H1 (cell line): ENCODE data around the gene CABCOCO1. TPM values are rescaled to one million over a fixed set of nuclear protein-coding genes. Genes with fewer than 3 reads are reported as not detected.

Experiments
- CTCF ChIA-PET: fragments of 300-600 bp; sonication (Branson Sonifier 250); formaldehyde crosslinking; loops from one replicate; lab custom pipeline; 2021; ENCODE audit not compliant: partially characterized antibody; lab: Charles Lee
- POLR2A ChIA-PET: fragments of 300-600 bp; sonication (Branson Sonifier 250); formaldehyde crosslinking; loops from one replicate; lab custom pipeline; 2021; ENCODE audit warnings: inconsistent platforms; ENCODE audit not compliant: partially characterized antibody; lab: Charles Lee
- DNase-seq, 2 experiments: peaks; one replicate each; pipeline versions ENCODE4 v3.0.0 to v3.0.0-alpha.2; 2010 to 2022; ENCODE audit warnings: low spot score in 2 of 2, low read depth in 1 of 2, mixed read lengths in 1 of 2
- FAIRE-seq: peaks from 2 replicates; lab custom pipeline; 2011; peaks lifted over from hg19 to GRCh38; lab: Jason Lieb, UNC
- H2AFZ ChIP-seq: 2 replicates; pipeline ENCODE4 v1.8.1; 2012; ENCODE audit warnings: low read length, inconsistent platforms
- H2AK5ac ChIP-seq: 2 replicates; pipeline ENCODE4 v1.6.1; 2013; ENCODE audit warnings: low read depth, low read length
- H2BK120ac ChIP-seq: replicated peaks from 2 replicates; pipeline ENCODE3; 2013; ENCODE audit warnings: low read depth, low read length, inconsistent platforms
- H2BK12ac ChIP-seq: 2 replicates; pipeline ENCODE4 v1.6.1; 2013; ENCODE audit warnings: low read depth, low read length
- H2BK15ac ChIP-seq: 2 replicates; pipeline ENCODE4 v1.6.1; 2013; ENCODE audit warnings: low read length
- H2BK20ac ChIP-seq: 2 replicates; pipeline ENCODE4 v1.6.1; 2013; ENCODE audit warnings: low read length
- H2BK5ac ChIP-seq: 2 replicates; pipeline ENCODE4 v1.6.1; 2013; ENCODE audit warnings: low read depth, low read length
- H3K14ac ChIP-seq: 2 replicates; pipeline ENCODE4 v1.6.1; 2013; ENCODE audit warnings: inconsistent platforms; ENCODE audit not compliant: insufficient read length
- H3K18ac ChIP-seq: 2 replicates; pipeline ENCODE4 v1.6.1; 2013; ENCODE audit warnings: low read length; ENCODE audit errors: extremely low read depth
- H3K23ac ChIP-seq: 2 replicates; pipeline ENCODE4 v1.6.1; 2013; ENCODE audit warnings: inconsistent platforms; ENCODE audit not compliant: insufficient read length
- H3K23me2 ChIP-seq: 2 replicates; pipeline ENCODE4 v1.6.1; 2013; ENCODE audit warnings: low read depth, low read length
- H3K27ac ChIP-seq: 2 replicates; pipeline ENCODE4 v1.6.1; 2011; ENCODE audit warnings: low read depth, low read length, inconsistent platforms
- H3K27me3 ChIP-seq, 4 experiments: replicated peaks in 1 of 4; 1 replicate in 1 of 4; 2 replicates in 3 of 4; pipeline versions ENCODE4 v1.6.1 to v1.8.1; 2011 to 2013; ENCODE audit warnings: low read length in 3 of 4, mild to moderate bottlenecking in 3 of 4, inconsistent platforms in 2 of 4, mixed read lengths in 2 of 4, moderate library complexity in 1 of 4; ENCODE audit not compliant: control insufficient read depth in 3 of 4, insufficient read depth in 3 of 4; ENCODE audit errors: extremely low read depth in 1 of 4
- H3K36me3 ChIP-seq, 4 experiments: 2 replicates each; pipeline versions ENCODE4 v1.6.1 to v1.8.1; 2011 to 2013; ENCODE audit warnings: mild to moderate bottlenecking in 4 of 4, low read length in 3 of 4, moderate library complexity in 2 of 4, control low read depth in 1 of 4, inconsistent platforms in 1 of 4; ENCODE audit not compliant: insufficient read depth in 4 of 4, control insufficient read depth in 2 of 4
- H3K4ac ChIP-seq: replicated peaks from 2 replicates; pipeline ENCODE3; 2013; ENCODE audit warnings: low read length, low read depth, mixed read lengths, inconsistent platforms; ENCODE audit not compliant: insufficient read length
- H3K4me1 ChIP-seq, 4 experiments: replicated peaks in 1 of 4; 1 replicate in 1 of 4; 2 replicates in 3 of 4; pipeline versions ENCODE4 v1.6.1 to v1.8.1; 2011 to 2013; ENCODE audit warnings: low read length in 3 of 4, inconsistent platforms in 2 of 4, mixed read lengths in 1 of 4; ENCODE audit not compliant: insufficient read depth in 4 of 4, control insufficient read depth in 3 of 4
- H3K4me2 ChIP-seq, 2 experiments: 2 replicates each; pipeline versions ENCODE4 v1.6.1 to v1.8.1; 2011 to 2013; ENCODE audit warnings: low read depth in 2 of 2, low read length in 2 of 2, control low read depth in 1 of 2, inconsistent platforms in 1 of 2, mild to moderate bottlenecking in 1 of 2; ENCODE audit not compliant: insufficient read depth in 1 of 2
- H3K4me3 ChIP-seq, 4 experiments: fragments of 200-600, 300-600 bp in 1 of 4; sonication (generic), shearing (Covaris generic), sonication (Bioruptor Twin) in 1 of 4; 2 replicates each; pipeline versions ENCODE4 v1.5.1 to v1.8.1; 2011 to 2016; ENCODE audit warnings: low read length in 4 of 4, low read depth in 3 of 4, control low read depth in 2 of 4, inconsistent platforms in 2 of 4, mild to moderate bottlenecking in 2 of 4, mixed read lengths in 1 of 4, moderate library complexity in 1 of 4; ENCODE audit not compliant: insufficient read depth in 2 of 4; ENCODE audit errors: extremely low read depth in 1 of 4
- H3K56ac ChIP-seq: replicated peaks from 2 replicates; pipeline ENCODE3; 2013; ENCODE audit warnings: low read depth, mild to moderate bottlenecking, mixed read lengths, low read length, inconsistent platforms; ENCODE audit not compliant: insufficient read length
- H3K79me1 ChIP-seq: 2 replicates; pipeline ENCODE4 v1.6.1; 2013; ENCODE audit warnings: low read depth, low read length, control low read depth
- H3K79me2 ChIP-seq, 2 experiments: 2 replicates each; pipeline versions ENCODE4 v1.6.1 to v1.8.1; 2012 to 2013; ENCODE audit warnings: low read length in 2 of 2, mild to moderate bottlenecking in 2 of 2, inconsistent platforms in 1 of 2; ENCODE audit not compliant: insufficient read depth in 2 of 2, control insufficient read depth in 1 of 2
- H3K9ac ChIP-seq, 4 experiments: replicated peaks in 1 of 4; 1 replicate in 1 of 4; 2 replicates in 3 of 4; pipeline versions ENCODE4 v1.6.1 to v1.8.1; 2011 to 2013; ENCODE audit warnings: low read depth in 3 of 4, low read length in 3 of 4, control low read depth in 2 of 4, mild to moderate bottlenecking in 2 of 4, moderate library complexity in 2 of 4, inconsistent platforms in 1 of 4; ENCODE audit errors: extremely low read depth in 1 of 4
- H3K9me3 ChIP-seq, 2 experiments: 2 replicates each; pipeline versions ENCODE4 v1.6.1 to v1.8.1; 2012 to 2013; ENCODE audit warnings: mild to moderate bottlenecking in 2 of 2, moderate library complexity in 2 of 2, control low read depth in 1 of 2, inconsistent platforms in 1 of 2, low read depth in 1 of 2, low read length in 1 of 2, mixed read lengths in 1 of 2; ENCODE audit not compliant: insufficient read depth in 2 of 2
- H4K20me1 ChIP-seq, 2 experiments: replicated peaks in 1 of 2; 2 replicates each; pipeline versions ENCODE3 to v1.8.1; 2011 to 2013; ENCODE audit warnings: inconsistent platforms in 2 of 2, low read length in 2 of 2, mild to moderate bottlenecking in 1 of 2; ENCODE audit not compliant: insufficient read depth in 2 of 2, control insufficient read depth in 1 of 2
- H4K5ac ChIP-seq: 2 replicates; pipeline ENCODE4 v1.6.1; 2013; ENCODE audit warnings: low read length, low read depth, mixed read lengths, inconsistent platforms; ENCODE audit not compliant: insufficient read length
- H4K8ac ChIP-seq: 2 replicates; pipeline ENCODE4 v1.8.0; 2013; ENCODE audit warnings: mild to moderate bottlenecking, moderate library complexity, low read length, inconsistent platforms; ENCODE audit not compliant: insufficient read depth; ENCODE audit errors: extremely low read depth
- H4K91ac ChIP-seq: replicated peaks from 2 replicates; pipeline ENCODE3; 2013; ENCODE audit warnings: low read length, mixed read lengths, inconsistent platforms; ENCODE audit not compliant: insufficient read length
- CBX5 ChIP-seq: fragments of 300-800, 300-1000 bp; sonication (generic); IDR thresholded peaks from 2 replicates; pipeline ENCODE4 v1.7.1; 2016; ENCODE audit warnings: antibody characterized with exemption, low read length, low read depth
- GABPA ChIP-seq: IDR thresholded peaks from 2 replicates; pipeline ENCODE4 v1.6.1; 2011; ENCODE audit warnings: mild to moderate bottlenecking, low read length, moderate library complexity, borderline replicate concordance; ENCODE audit not compliant: insufficient read depth
- KDM4A ChIP-seq: IDR thresholded peaks from one replicate; pipeline ENCODE4 v1.7.1; 2012; ENCODE audit warnings: low read depth, mild to moderate bottlenecking, moderate library complexity, low read length, inconsistent platforms; ENCODE audit not compliant: severe bottlenecking
- NRF1 ChIP-seq: IDR thresholded peaks from 2 replicates; pipeline ENCODE4 v1.6.1; 2011; ENCODE audit warnings: mild to moderate bottlenecking, low read depth, low read length, improper control_type of control experiment
- POU5F1 ChIP-seq: IDR thresholded peaks from 2 replicates; pipeline ENCODE4 v1.6.1; 2011; ENCODE audit warnings: low read depth, mild to moderate bottlenecking, low read length, moderate library complexity
- RFX5 ChIP-seq: IDR thresholded peaks from 2 replicates; pipeline ENCODE4 v1.6.1; 2011; ENCODE audit warnings: low read depth, low read length, improper control_type of control experiment, borderline replicate concordance
- SP2 ChIP-seq: IDR thresholded peaks from 2 replicates; pipeline ENCODE4 v1.6.1; 2012; ENCODE audit warnings: mild to moderate bottlenecking, low read length, inconsistent platforms
- TAF7 ChIP-seq: optimal IDR thresholded peaks from 2 replicates; pipeline ENCODE3; 2011; ENCODE audit warnings: low read depth, mild to moderate bottlenecking, inconsistent platforms, low read length, moderate library complexity, borderline replicate concordance
- WGBS, 2 experiments: shearing (Covaris generic) in 1 of 2; methylation state at CpG; one replicate each; pipeline versions ENCODE4 v1.1.6 to v1.1.7; 2013 to 2015; ENCODE audit warnings: low lambda C conversion rate in 2 of 2, mixed read lengths in 2 of 2, inconsistent platforms in 1 of 2, low coverage in 1 of 2, missing lambda C conversion rate in 1 of 2; ENCODE audit not compliant: insufficient replicate concordance in 2 of 2, insufficient coverage in 1 of 2, insufficient read length in 1 of 2; ENCODE audit errors: extremely low coverage in 1 of 2, missing lambda C conversion rate in 1 of 2; 5-methylcytosine and 5-hydroxymethylcytosine counted together
- polyA plus RNA-seq, 7 experiments: library from polyadenylated mRNA; depleted of rRNA in 3 of 7; stranded (reverse) in 5 of 7; unstranded in 2 of 7; fragments of >200 nt in 5 of 7; fragments of 200-250 nt in 2 of 7; gene quantifications; 1 replicate in 5 of 7; 2 replicates in 1 of 7; 4 replicates in 1 of 7; pipeline versions ENCODE4 v1.2.1 to v1.2.3, GENCODE V29; 2011 to 2013; ENCODE audit warnings: missing spikeins in 2 of 7, mixed read lengths in 2 of 7
- total RNA-seq: library from RNA; stranded (reverse); fragmentation: NEBNext Ultra II Directional; extraction: Animal tissue kit (Norgen Biotek cat#: 25700); gene quantifications from 2 replicates; pipeline ENCODE4 v1.2.1, GENCODE V29; 2021
- TF ChIP-seq, protein P1 (sequence below): IDR thresholded peaks from 2 replicates; pipeline ENCODE4 v1.6.1; 2012; ENCODE audit warnings: inconsistent platforms
- TF ChIP-seq, protein P2 (sequence below): IDR thresholded peaks from 2 replicates; pipeline ENCODE4 v1.6.1; 2012; ENCODE audit warnings: low read length, inconsistent platforms
- TF ChIP-seq, protein P3 (sequence below): IDR thresholded peaks from 2 replicates; pipeline ENCODE4 v1.6.1; 2011; ENCODE audit warnings: low read length, improper control_type of control experiment

The CABCOCO1 gene
- total and polyA plus RNA-seq, 2 of the 8 experiments (the other 6 are each of a cell fraction or from before 2014, with no cell fraction given), result not detected

DNA sequence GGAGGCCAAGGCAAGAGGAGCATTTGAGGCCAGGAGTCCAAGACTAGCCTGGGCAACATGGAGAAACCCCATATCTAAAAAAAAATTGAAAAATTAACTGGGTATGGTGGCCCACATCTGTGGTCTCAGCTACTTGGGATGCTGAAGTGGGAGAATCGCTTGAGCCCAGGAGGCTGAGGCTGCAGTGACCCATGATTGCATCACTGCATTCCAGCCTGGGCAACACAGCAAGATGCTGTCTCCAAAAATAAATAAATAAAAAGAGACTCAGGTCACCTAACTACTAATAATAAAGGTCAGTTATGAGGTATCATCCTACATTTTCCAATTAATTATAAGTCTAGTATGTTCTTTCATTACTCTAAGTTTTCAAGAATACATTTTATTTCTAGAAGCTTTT is 20.6 kb downstream of the CABCOCO1 start:
- Histone ChIP-seq H3K36me3 (no peaks in the 10 kb centered on the region), H3K56ac (no peak overlapping the region), H2AK5ac (no peak overlapping the region), H2BK20ac (no peak overlapping the region), H3K23ac (no peak overlapping the region), H2BK5ac (no peak overlapping the region), H3K23me2 (no peaks in the 10 kb centered on the region), H3K79me1 (no peaks in the 10 kb centered on the region), H3K27me3 (no peaks in the 10 kb centered on the region), H3K14ac (no peak overlapping the region), H3K9me3 (no peaks in the 10 kb centered on the region), H3K4ac (no peak overlapping the region), H3K4me2 (no peak overlapping the region), H4K5ac (no peak overlapping the region), H4K8ac (no peak overlapping the region), H4K20me1 (no peaks in the 10 kb centered on the region), H2BK12ac (no peak overlapping the region), H3K27ac (no peak overlapping the region), H2BK120ac (no peak overlapping the region), H2AFZ (no peak overlapping the region), H3K4me3 (no peak overlapping the region), H2BK15ac (no peak overlapping the region), H4K91ac (no peak overlapping the region), H3K79me2 (no peaks in the 10 kb centered on the region), H3K18ac (no peak overlapping the region), H3K4me1 (no peaks in the 10 kb centered on the region), H3K9ac (no peak overlapping the region)
- DNase-seq (no peak), FAIRE-seq (no peak)
- 82% methylated on average over 1 of the region's 1 CpG; no CpG with 5 or more reads in 1 of the 2 experiments for WGBS, 2 experiments
- ChIA-PET CTCF (interaction anchor here (0.8 kb wide), 1 partner anchor 14 kb away, joined by 3 read pairs; no protein-coding TSS in a partner anchor), POLR2A (no interaction called here)
- TF ChIP-seq TAF7, result no peak
- TF ChIP-seq SP2, result no peak
- no peak for TF ChIP-seq NRF1
- TF ChIP-seq, protein P1, sequence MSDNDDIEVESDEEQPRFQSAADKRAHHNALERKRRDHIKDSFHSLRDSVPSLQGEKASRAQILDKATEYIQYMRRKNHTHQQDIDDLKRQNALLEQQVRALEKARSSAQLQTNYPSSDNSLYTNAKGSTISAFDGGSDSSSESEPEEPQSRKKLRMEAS, result no peak
- no peak for TF ChIP-seq RFX5
- no peak for TF ChIP-seq CBX5
- TF ChIP-seq POU5F1, result no peak
- TF ChIP-seq KDM4A, result no peak
- TF ChIP-seq, protein P2, sequence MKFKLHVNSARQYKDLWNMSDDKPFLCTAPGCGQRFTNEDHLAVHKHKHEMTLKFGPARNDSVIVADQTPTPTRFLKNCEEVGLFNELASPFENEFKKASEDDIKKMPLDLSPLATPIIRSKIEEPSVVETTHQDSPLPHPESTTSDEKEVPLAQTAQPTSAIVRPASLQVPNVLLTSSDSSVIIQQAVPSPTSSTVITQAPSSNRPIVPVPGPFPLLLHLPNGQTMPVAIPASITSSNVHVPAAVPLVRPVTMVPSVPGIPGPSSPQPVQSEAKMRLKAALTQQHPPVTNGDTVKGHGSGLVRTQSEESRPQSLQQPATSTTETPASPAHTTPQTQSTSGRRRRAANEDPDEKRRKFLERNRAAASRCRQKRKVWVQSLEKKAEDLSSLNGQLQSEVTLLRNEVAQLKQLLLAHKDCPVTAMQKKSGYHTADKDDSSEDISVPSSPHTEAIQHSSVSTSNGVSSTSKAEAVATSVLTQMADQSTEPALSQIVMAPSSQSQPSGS, result no peak
- TF ChIP-seq GABPA, result no peak
- TF ChIP-seq, protein P3, sequence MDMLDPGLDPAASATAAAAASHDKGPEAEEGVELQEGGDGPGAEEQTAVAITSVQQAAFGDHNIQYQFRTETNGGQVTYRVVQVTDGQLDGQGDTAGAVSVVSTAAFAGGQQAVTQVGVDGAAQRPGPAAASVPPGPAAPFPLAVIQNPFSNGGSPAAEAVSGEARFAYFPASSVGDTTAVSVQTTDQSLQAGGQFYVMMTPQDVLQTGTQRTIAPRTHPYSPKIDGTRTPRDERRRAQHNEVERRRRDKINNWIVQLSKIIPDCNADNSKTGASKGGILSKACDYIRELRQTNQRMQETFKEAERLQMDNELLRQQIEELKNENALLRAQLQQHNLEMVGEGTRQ, result no peak
